HG02884 (cell line): Measurements from ENCODE around the gene KLF13.

Source experiments
- ATAC-seq: cut with Tn5 transposase; IDR thresholded peaks from one replicate; pipeline ENCODE4 v1.9.1; 2021; ENCODE audit warnings: mild to moderate bottlenecking, moderate library complexity; ENCODE audit not compliant: unreplicated experiment

The KLF13 gene

DNA sequence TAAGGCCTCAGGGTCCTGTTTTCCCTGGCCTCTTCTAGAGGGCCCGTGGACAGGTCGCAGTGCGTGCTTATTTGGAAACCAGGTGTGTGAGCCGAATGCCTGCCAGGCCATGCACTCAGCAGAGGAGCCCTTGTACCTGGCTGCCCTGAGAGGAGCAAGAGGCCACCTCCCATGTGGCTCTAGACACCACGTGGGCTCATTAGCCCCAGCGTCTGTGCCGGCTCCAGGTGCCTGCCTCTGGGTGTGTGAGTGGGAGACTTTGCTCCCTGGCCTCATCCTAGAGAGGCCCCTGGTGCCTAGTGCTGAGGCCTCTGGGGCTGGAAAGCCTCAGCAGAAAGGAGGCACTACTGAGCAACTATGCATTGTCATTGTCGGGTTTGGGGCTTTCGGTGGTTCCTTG, 50.4 kb downstream of the KLF13 start:
- no peak for ATAC-seq

DNA sequence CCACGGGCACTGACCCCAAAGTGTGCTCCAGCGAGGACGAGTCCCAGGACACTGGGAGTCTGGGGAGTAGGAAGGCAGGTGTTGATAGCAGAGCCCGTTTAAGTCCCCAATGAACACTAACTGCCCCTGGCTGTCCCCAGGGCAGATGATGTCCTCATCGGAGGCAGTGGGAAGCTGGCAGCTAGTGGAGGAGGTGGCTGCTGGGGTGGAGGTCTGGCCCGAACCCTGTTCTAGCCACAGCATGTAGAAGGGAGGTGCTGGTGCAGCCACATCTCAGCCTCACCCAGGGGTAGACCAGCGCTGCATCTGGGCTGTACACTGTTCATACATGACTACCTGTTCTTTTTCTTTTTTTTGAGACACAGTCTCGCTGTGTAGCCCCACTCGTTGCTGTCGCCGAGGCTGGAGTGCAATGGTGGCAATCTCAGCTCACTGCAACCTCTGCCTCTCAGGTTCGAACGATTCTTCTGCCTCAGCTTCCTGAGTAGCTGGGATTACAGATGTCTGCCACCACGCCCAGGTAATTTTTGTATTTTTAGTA, 51.8 kb downstream of the KLF13 start:
- ATAC-seq, result no peak

DNA sequence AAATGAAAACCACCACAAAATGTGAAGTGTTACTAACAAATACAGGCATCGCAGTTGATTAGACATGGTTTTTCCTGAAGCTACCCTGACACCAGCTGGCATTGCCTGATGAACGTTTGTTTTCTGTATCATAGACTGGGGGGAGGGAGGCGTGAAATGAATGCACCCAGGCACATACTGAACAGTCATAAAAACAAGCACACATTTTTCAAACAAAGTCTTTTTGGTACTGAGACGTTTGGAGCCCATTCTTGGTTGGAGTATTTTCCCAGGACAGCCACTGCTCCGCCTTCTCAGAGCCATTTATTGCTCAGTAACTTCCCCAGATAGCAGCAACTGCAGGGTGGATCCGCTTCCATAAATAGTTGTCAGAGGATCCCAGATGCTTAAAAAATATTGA, 52.4 kb downstream of the KLF13 start:
- no peak for ATAC-seq

DNA sequence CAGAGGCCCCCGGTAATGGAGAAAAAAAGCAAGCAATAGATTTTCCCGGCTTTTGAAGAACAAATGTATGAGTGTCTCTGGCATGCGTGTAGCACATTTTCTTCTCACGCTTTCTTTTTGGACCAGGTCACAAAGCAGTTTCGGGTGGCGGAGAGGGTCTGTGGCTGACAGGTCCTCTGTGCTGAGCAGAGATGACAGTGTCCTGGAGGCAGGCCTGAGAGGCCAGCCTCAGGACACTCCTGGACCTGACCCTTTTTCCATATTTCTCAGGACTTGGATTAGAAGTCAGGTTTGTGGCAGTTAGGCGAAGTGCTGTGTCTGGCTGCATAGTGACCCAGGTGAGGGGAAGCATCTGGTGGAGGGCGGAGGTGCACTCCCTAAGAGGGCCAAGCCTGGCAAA, 52.9 kb downstream of the KLF13 start:
- ATAC-seq, result no peak

DNA sequence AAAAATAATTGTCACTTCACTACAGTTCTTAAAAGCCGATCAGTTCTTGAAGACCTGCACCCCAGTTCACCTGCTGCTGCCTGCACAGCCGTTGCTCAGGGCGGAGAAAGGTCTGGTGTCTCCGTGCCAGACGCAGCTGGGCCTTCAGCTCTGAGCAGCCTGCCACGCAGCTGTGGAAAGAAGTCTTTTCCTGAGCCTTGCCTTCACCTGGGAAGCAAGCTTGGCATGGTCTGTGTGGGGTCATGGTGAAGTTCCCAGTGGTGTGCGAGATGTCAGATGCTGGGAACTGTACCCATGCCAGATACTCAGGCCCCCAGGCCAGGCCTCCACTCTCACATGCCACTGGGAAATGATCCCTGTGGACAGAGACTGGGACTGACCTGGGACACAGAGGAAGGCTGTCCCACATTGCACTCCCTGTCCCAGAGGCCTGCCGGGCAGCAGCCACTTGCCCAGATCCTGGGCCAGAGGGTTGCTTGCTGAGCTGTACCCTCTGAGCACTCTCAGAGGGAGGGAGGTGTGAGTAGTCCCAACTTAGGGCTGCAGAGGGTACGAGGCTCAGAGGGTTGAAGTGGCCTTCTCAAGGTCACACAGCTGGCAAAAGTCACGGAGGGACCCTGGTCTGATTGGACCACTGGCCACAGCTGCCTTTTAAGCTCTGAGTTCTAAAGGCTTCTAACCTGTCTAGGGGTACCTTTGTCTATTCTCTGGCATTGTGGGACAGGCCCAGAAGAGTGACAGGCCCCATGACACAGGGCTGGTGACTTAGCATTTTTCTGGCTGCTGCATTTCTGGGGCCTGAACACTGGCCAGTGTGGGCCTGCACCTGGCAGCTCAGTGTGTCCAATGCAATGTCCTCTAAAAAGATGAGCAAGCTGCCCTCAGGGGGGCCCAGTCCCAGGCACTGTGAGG, 55.4 kb downstream of the KLF13 start:
- no peak for ATAC-seq

DNA sequence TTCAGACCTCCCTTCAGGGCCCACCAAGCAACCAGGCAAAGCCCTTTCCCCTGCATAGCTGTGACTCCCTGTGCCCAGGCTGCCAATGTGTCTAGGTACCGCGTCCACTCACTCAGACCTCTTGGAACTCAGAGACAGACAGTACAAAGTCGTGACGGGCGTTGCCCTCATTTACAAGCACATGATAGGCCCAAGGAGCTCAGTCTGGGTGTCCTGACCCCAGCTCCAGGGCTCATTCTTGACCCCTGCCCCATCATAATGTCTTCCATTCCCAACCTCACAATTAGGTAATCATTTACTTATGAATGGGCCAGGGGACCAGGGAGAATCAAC, 56.0 kb downstream of the KLF13 start:
- no peak for ATAC-seq

DNA sequence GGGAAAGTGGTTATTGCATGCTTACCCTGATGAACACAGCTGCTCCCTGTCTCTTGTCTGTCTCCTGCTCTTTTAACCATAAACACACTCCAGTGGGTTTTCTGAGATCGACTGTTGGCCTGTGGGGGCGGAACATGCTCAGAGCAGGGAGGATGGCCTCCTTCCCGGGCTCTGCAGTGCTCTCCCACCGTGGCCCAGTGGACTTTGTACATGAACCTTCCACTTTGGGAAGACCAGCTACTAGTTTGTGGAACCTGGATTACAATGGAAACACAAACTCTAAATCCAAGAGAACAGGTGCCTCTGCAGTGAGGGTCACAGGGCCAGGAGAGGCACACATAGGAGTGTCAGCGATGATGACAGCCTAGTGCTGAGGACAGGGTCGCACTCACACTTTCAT, 56.5 kb downstream of the KLF13 start:
- no peak for ATAC-seq

DNA sequence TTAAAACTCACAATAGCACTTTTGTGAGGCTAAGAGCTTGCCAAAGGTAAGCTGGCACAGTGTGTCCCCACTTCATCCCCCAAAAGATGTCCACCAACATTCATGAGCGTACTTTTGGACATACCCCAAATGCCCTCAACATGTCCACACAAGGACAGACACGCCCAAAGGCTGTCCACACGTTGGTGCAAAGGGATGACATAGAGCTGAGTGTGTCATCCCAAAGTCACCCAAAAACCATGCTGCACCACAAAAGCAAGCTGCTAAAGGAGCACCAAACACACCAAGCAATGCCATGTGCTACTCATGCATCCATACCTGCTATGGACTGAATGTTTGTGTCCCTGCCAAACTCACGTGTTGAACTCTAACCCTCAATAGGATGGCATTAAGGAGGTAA, 57.9 kb downstream of the KLF13 start:
- ATAC-seq, result no peak

DNA sequence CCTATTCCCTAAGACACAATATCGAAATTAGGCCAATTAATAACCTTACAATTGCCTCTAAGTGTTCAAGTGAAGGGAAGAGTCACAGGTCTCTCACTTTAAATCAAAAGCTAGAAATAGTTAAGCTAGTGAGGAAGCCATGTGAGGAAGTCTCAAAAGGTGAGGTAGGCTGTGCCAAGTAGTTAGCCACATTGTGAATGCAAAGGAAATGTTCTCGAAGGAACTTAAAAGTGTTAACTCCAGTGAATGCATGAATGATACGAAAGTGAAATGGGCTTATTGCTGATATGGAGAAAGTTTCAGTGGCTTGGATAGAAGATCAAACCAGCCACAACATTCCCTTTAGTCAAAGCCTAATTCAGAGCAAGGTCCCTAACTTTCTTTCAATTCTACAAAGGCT, 59.1 kb downstream of the KLF13 start:
- ATAC-seq, result no peak

DNA sequence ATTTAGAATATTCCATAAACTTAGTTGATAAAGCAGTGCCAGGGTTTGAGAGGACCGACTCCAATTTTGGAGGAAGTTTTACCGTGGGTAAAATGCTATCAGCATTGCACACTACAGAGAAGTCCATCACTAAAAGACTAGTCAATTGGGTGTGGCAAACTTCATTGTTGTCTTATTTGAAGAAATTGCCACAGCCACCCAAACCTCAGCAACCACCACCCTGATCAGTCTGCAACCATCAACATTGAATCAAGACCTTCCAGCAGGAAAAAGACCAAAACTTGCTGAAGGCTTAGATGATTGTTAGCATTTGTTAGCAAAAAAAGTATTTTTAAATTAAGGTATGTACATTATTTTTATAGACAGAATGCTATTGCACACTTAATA, 60.5 kb downstream of the KLF13 start:
- no peak for ATAC-seq

DNA sequence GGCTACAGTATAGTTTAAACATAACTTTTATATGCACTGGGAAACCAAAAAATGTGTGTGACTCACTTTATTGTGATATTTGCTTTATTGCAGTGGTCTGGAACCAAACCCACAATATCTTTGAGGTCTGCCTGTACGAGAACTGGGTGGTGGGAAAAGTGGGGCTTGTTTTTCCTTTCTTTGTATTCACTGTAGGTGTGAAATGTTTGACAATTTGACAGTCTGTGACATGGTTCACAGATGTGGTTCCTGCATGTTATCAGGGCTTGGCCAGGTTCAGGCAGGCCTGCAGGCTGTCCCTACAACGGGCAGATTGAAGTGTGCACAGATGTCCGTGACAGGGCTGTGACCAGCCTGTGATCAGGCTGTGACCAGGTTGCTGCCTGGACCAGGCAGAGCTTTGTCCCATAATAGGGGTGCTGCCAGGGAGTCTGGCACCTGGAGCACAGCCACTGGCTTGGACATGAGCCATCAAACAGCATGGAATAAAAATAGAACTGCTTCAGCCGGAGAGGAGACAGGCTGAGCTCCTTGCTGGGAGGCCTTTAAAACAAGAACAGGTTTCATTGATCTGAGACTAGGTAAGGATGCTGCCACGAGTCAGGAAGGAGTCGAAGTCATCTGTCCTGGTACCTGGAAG, 61.0 kb downstream of the KLF13 start:
- no peak for ATAC-seq

DNA sequence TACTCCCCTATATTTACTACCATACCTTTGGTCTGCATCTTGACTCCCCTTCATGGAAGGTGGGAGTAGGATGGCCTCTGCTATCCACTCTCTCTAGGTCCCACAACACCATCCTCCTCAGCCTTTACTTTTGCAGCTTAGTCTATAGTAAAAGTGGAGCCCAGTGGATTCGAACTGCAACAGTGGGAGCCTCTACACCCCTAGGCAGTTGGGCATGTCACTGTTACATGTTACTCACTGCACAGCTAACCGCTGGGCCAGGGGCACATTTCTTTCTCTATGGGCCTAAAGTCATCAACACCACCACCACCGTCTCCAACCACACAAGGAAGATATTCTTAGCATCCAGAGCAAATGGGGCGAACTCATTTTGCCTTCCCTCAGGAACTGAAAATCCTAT, 62.9 kb downstream of the KLF13 start:
- ATAC-seq, result no peak

DNA sequence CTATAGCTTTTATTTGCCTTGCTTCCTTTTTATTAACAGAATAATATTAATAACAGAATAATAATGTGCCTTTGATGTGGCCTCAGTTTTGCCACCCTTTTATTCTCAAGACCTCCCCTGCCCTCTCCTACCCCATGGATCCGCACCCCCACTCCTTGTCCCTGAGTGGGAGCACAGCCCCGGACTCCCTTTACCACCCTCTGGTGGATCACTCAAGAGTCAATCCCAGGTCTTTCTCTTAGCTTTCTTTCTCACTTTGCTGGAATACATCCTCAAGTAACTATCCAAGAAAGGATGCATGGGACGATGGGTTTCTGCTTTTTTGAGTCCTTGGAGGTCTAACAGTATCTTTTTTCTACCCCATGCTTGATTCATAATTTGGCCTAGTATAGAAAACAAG, 63.4 kb downstream of the KLF13 start:
- no peak for ATAC-seq

DNA sequence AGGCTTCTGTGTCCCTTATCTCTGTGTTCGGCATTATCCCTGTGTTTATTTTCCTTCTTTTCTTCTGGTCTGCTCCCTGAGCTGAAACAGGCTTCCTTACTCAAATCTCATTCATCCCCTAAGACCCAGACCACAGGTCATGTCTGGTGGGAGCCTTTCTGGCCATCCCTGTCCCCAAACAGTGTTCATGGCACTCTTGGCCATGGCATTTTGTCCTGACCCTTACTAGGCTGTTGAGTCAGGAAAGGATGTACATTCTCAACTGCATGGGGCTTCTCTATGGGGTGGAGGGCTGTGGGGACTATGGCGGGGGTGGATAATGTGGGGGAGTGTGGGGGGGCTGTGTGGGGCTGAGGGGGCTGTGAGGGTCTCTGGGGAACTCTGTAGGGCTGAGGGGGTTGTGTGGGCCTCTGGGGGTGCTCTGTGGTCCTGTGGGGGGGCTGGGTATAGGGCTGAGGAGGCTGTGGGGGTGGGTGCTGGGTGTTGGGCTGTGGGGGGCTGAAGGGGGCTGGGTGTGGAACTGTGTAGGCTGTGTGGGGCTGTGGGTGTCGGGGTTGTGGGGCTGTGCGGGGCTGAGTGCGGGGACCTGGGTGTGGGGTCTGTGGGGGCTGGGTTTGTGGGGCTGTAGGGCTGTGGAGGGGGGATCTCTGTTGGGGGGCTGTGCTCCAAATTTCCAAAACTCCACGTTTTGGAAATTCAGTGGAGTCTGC, 64.3 kb downstream of the KLF13 start:
- ATAC-seq, result no peak

DNA sequence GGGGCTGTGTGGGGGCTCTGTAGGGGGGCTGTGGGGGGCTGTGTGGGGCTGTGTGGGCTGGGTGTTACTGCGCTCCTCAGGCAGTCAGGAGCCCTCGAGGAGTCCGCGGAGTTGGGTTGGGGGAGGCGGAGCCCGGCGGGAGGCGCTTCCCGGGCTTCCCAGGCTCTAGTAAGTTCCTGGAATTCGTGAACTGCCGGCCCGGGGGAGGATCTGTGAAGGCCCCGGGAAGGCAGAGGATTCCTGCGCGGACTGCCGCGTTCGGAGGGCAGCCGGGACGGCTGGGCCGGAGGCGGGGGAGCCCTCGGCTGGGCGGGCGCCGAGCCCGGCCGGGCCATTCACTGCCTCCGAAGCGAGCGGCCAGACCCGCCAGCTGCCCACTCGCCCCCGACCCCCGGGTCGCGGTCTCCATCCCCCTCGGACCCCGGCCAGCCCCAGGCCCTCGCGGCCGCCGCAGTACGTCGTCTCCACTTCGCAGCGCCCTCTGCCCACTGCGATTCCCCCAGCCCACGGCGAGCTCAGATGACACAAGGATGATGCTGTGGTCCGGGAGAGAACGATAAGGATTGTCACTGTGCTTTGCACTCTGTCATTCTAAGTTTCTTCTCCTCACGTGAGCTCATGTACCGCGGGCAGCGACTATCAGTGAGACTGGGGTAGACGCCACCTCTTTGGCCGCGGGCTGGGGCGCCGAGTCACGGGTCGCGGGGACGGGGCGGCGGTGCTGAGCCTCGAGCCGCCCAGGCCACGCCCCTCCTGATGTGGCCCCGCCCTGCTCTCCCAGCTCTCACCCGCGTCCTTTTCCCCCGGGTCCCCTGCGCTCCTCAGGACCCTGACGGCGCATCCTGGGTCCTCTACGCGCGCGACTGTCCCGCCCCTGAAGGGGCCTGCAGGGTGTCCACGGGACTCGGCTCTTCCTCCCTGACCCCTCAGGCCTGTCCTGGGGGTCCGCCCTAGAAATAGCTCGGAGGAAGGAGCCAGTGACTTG, 65.3 kb downstream of the KLF13 start:
- ATAC-seq, result peak; percentile 76

DNA sequence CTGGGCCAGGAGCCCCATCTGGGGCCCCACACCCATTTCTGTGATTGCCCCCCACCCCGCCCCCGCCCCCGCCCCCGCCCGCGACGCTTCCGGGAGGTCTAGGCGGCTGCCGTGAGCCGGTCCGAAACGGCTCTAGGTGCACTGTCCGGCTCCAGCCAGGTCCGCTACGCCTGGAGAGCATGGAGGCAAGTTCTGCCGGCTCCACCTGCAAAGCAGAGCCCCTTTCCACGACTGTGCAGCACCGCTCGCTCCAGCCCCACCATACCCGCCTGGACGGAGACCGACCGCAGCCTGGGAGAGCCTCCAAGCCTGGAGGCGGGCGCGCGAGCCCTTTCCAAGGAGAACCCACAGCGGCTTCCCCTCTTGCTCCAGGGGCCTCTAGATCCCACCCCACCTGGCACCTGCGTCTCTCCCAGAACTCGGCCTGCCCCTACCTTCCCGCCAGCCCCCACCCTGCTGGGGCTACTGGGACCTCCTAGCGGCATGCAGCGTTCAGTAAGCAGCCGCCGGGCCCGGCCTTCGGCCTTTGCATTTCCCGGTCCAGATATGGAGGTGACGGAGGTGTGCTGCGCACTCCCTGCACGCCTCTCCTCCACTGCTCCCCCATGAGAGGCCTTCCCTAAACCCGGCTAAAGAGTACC, 66.2 kb downstream of the KLF13 start:
- no peak for ATAC-seq

DNA sequence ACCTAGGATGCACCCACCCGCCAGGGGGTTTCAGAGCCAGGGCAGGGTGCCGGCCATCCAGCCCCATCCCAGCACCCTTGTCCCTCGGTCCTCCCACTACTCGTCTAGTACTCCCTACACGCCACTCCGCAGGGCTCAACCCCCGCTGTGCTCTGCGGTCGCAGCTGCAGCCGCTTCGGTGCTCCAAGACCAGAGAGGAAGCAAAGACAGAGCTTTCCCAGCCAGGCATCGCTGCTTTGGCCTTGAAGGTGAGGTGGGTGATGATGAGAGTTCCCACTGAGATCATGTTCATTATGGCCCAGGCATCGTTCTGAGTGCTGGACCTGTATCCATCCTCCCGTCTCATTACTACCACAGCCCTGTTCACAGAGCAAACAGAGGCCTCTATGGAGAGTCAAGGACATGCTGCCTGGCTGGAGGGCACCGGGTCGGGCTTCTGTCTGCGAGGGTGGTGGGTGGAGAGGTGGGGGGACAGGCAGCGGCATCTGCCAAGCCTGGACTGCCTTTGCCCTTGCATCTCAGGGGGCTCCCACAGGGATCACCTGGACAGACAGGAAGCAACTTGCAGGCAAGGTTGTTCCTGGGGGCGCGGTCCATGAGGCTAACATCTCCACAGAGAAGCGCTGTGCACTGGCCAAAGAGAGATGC, 66.9 kb downstream of the KLF13 start:
- no peak for ATAC-seq

DNA sequence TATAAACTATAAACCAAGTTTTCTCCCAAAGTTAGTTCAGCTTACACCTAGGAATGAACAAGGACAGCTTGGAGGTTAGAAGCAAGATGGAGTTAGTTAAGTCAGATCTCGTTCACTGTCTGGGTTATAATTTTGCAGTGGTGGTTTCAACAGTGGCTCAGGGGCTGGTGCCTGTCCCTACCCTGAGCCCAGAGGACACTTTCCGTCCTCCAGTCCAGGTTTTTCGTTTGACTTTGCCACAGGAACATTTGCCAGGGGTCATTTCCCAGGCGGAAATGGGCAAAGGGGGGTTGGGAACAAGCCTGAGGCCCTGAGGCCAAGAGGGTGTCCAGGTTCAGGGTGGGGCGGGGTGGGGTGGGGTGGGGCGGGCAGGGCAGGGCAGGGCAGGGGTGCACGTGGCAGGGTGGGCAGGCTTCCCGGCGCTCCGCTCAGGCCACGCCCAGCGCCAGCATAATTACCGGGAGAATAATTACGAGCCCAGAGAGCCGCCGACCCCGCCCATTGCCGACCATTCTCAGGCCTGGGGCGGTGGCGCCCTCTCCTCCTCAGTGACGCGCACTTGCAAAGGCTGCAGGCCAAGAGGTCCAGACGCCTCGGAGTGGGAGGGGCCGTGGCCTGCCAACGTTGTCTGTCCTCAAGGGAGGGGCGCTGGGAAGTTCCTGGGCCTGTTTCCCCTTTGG, 70.4 kb downstream of the KLF13 start:
- no peak for ATAC-seq
